Heart right ventricle (tissue), 16 donors: ENCODE data around the gene LRP1. TPM values are rescaled to one million over a fixed set of nuclear protein-coding genes. Genes with fewer than 3 reads are reported as not detected.

Source experiments
- ATAC-seq, 8 donors: fragments of 200-7000 bp; cut with Tn5 transposase; one replicate each; pipeline ENCODE4 v1.9.1; 2020; ENCODE audit warnings: mild to moderate bottlenecking in 8 of 8, moderate library complexity in 8 of 8, moderate number of reproducible peaks in 1 of 8
- DNase-seq, 2 donors: peaks; one replicate each; pipeline ENCODE4 v3.0.0-alpha.2; 2020
- H3K27ac ChIP-seq, 10 donors: fragments of 200-600 bp; sonication (generic) in 2 of 10; one replicate each; pipeline versions ENCODE4 v1.5.0 to v1.8.0; 2020 to 2022; ENCODE audit warnings: mild to moderate bottlenecking in 3 of 10
- H3K27me3 ChIP-seq, 7 donors: fragments of 200-600 bp; one replicate each; pipeline ENCODE4 v1.8.0; 2021 to 2022; ENCODE audit warnings: mild to moderate bottlenecking in 2 of 7
- H3K36me3 ChIP-seq, 9 donors: fragments of 200-600 bp; sonication (generic) in 1 of 9; one replicate each; pipeline versions ENCODE4 v1.5.0 to v1.8.0; 2020 to 2022; ENCODE audit warnings: mild to moderate bottlenecking in 2 of 9
- H3K4me1 ChIP-seq, 9 donors: fragments of 200-600 bp; sonication (generic) in 1 of 9; one replicate each; pipeline versions ENCODE4 v1.5.0 to v1.8.0; 2020 to 2022; ENCODE audit warnings: mild to moderate bottlenecking in 4 of 9
- H3K4me3 ChIP-seq, 10 donors: fragments of 200-600 bp; sonication (generic) in 2 of 10; one replicate each; pipeline versions ENCODE4 v1.5.0 to v1.8.0; 2020 to 2022; ENCODE audit warnings: mild to moderate bottlenecking in 7 of 10, moderate library complexity in 2 of 10
- H3K9me3 ChIP-seq, 11 donors: fragments of 200-600 bp in 10 of 11; sonication (generic) in 2 of 11; one replicate each; pipeline versions ENCODE4 v1.5.0 to v1.8.0; 2013 to 2022; ENCODE audit warnings: mild to moderate bottlenecking in 2 of 11, control low read depth in 1 of 11, moderate library complexity in 1 of 11
- CTCF ChIP-seq, 9 donors: fragments of 200-600 bp; sonication (generic) in 2 of 9; IDR thresholded peaks; one replicate each; pipeline versions ENCODE4 v1.5.0 to v1.8.0; 2021 to 2022; ENCODE audit warnings: antibody characterized with exemption in 9 of 9, mild to moderate bottlenecking in 5 of 9, moderate library complexity in 1 of 9
- WGBS, 2 donors: extraction: QIAGEN DNeasy Blood & Tissue Kit; methylation state at CpG; one replicate each; pipeline ENCODE4 v1.1.7; 2013; ENCODE audit warnings: inconsistent platforms in 1 of 2; 5-methylcytosine and 5-hydroxymethylcytosine counted together
- intact Hi-C, 10 donors: fragments of 100-400 bp; cut with DNase I; formaldehyde crosslinking; loops; one replicate each; pipeline versions ENCODE4 v1.11.1 to v1.14.2; 2022
- polyA plus RNA-seq, 2 donors: library from polyadenylated mRNA; stranded (reverse); fragments of 200-250 nt; gene quantifications; one replicate each; pipeline ENCODE4 v1.2.3, GENCODE V29; 2013
- total RNA-seq, 10 donors: library from RNA; stranded (reverse); fragmentation: NEBNext Ultra II Directional in 3 of 10; extraction: Animal tissue kit (Norgen Biotek cat#: 25700) in 3 of 10; gene quantifications; one replicate each; pipeline versions ENCODE4 v1.2.1 to v1.2.4, GENCODE V29; 2021 to 2023
- donor health status: Arrhythmogenic right ventricular cardiomyopathy.
- donor health status: ischemic (EF 13 %, LVEDD 7.1; RV severe dilation, severe dysfunction).
- donor health status: healthy with polysubstance abuse.
- donor health status: DM: no; HTN: yes; CAD: no.
- donor health status: DM: no; HTN: no; CAD: no.
- donor health status: ischemic (EF 25% LVEDD 6.9; RV normal size, moderate dysfunction).
- donor health status: ischemic (EF 25% LVEDD 5.7; RV mildly dilated, moderate dysfunction).
- donor health status: healthy.
- donor health status: DM: yes; HTN: yes; CAD: no.
- donor health status: Ischemic cardiomyopathy.
- donor health status: ischemic (EF 35%, LVEDD 5.7; RV mildly dilated, moderate dysfunction).
- donor health status: nonischemic (EF 11% LVEDD 7.7; RV severe dilation, severe dysfunction).
- donor health status: DM: yes; HTN: yes; CAD: no.
- donor health status: PGD.
- donor health status: ischemic (EF 29% LVEDD 5.4; RV normal size, mild dysfunction).
- donor health status: nonischemic (EF 23%, LVEDD 6.1; RV moderate dilation, normal function).

The LRP1 gene
- total and polyA plus RNA-seq, 12 donors: 46.3 to 259 (median 69.3) TPM

- H3K9me3 ChIP-seq: no peaks in the 10 kb centered on the region
- no peak for ATAC-seq
- intact Hi-C loops: no loop called here
- no peaks in the 10 kb centered on the region for H3K27me3 ChIP-seq
- peaks cover 0 to 19% (median 11%) of the 10 kb centered on the region in 9 donors for H3K4me1 ChIP-seq
- H3K4me3 ChIP-seq: no peak overlapping the region
- TF ChIP-seq CTCF (IDR thresholded peaks at IDR 0.05): no peak
- H3K27ac ChIP-seq: no peak overlapping the region
- no peak for DNase-seq
- WGBS, 2 donors: 88 to 90% methylated on average over 9 to 11 of the region's 11 CpGs
- H3K36me3 ChIP-seq: peaks cover 4 to 100% (median 62%) of the 10 kb centered on the region in 9 donors
These were observed 63.1 kb downstream of the LRP1 start for GRCh38 chr12:57191410-57191809.

GRCh38 chr12:57192920-57193319 is 64.6 kb downstream of the LRP1 start:
- no peak overlapping the region for H3K4me3 ChIP-seq
- TF ChIP-seq CTCF (IDR thresholded peaks at IDR 0.05): no peak
- no peak overlapping the region for H3K27ac ChIP-seq
- DNase-seq (no peak), ATAC-seq (no peak)
- H3K4me1 ChIP-seq: peaks cover 0 to 19% (median 11%) of the 10 kb centered on the region in 9 donors
- no peaks in the 10 kb centered on the region for H3K27me3 ChIP-seq
- H3K36me3 ChIP-seq: peaks cover 4 to 100% (median 66%) of the 10 kb centered on the region in 9 donors
- intact Hi-C loops: no loop called here
- H3K9me3 ChIP-seq: no peaks in the 10 kb centered on the region
- 87 to 91% methylated on average over 16 of the region's 16 CpGs for WGBS, 2 donors

GRCh38 chr12:57193706-57194245 is 65.5 kb downstream of the LRP1 start:
- intact Hi-C loops: no loop called here
- Histone ChIP-seq H3K27ac (no peak overlapping the region), H3K4me1 (peaks cover 0 to 19% (median 11%) of the 10 kb centered on the region in 9 donors), H3K27me3 (no peaks in the 10 kb centered on the region), H3K4me3 (no peak overlapping the region), H3K36me3 (peaks cover 4 to 100% (median 74%) of the 10 kb centered on the region in 9 donors), H3K9me3 (no peaks in the 10 kb centered on the region)
- WGBS, 2 donors: 89 to 90% methylated on average over 19 of the region's 19 CpGs
- ATAC-seq (no peak), DNase-seq (no peak)
- no peak for TF ChIP-seq CTCF (IDR thresholded peaks at IDR 0.05)

- no peak overlapping the region for H3K27ac ChIP-seq
- 92 to 93% methylated on average over 18 of the region's 18 CpGs for WGBS, 2 donors
- no peaks in the 10 kb centered on the region for H3K9me3 ChIP-seq
- ATAC-seq (no peak), DNase-seq (peak in 1 of 2 donors; percentile 13)
- H3K4me1 ChIP-seq: peaks cover 0 to 16% (median 11%) of the 10 kb centered on the region in 9 donors
- no peak for TF ChIP-seq CTCF (IDR thresholded peaks at IDR 0.05)
- H3K36me3 ChIP-seq: peaks cover 4 to 100% (median 78%) of the 10 kb centered on the region in 9 donors
- no peak overlapping the region for H3K4me3 ChIP-seq
- intact Hi-C loops: no loop called here
- no peaks in the 10 kb centered on the region for H3K27me3 ChIP-seq
These were observed 66.0 kb downstream of the LRP1 start for GRCh38 chr12:57194253-57194652.
